ACC112 (cell line): ENCODE measurements around the gene OR10G2.

Source experiments
- H2AFZ ChIP-seq: fragments of 200-600 bp; sonication (generic); one replicate; pipeline ENCODE4 v1.6.0; 2017; ENCODE audit warnings: antibody characterized with exemption, low read length; ENCODE audit not compliant: unreplicated experiment
- H3K27ac ChIP-seq: fragments of 200-600 bp; sonication (generic); 2 replicates; pipeline ENCODE4 v1.5.1; 2014; ENCODE audit warnings: low read depth, mild to moderate bottlenecking, antibody characterized with exemption, low read length, moderate library complexity
- H3K27me3 ChIP-seq: fragments of 200-600 bp; sonication (generic); 2 replicates; pipeline ENCODE4 v1.6.1; 2014; ENCODE audit warnings: mild to moderate bottlenecking, antibody characterized with exemption, low read length, moderate library complexity, mixed read lengths; ENCODE audit not compliant: insufficient read depth
- H3K36me3 ChIP-seq: fragments of 200-600 bp; sonication (generic); 2 replicates; pipeline ENCODE4 v1.6.1; 2016; ENCODE audit warnings: mild to moderate bottlenecking, antibody characterized with exemption, low read length, moderate library complexity, mixed read lengths; ENCODE audit not compliant: insufficient read depth
- H3K4me1 ChIP-seq: fragments of 200-600 bp; sonication (generic); one replicate; pipeline ENCODE4 v1.6.1; 2016; ENCODE audit warnings: low read length, mixed read lengths; ENCODE audit not compliant: insufficient read depth, unreplicated experiment, control insufficient read depth
- H3K4me3 ChIP-seq: fragments of 200-600 bp; sonication (generic); 2 replicates; pipeline ENCODE4 v1.5.1; 2014; ENCODE audit warnings: mild to moderate bottlenecking, low read depth, low read length
- H3K79me2 ChIP-seq: fragments of 200-600 bp; sonication (generic); one replicate; pipeline ENCODE4 v1.6.0; 2016; ENCODE audit warnings: low read length; ENCODE audit not compliant: control insufficient read depth, unreplicated experiment, insufficient read depth

The OR10G2 gene

GRCh38 chr14:21589317-21589716 lies 45.4 kb downstream of the OR10G2 start:
- peaks cover 51% of the 10 kb centered on the region for H3K27me3 ChIP-seq
- no peaks in the 10 kb centered on the region for H3K36me3 ChIP-seq
- no peak overlapping the region for H2AFZ ChIP-seq
- no peaks in the 10 kb centered on the region for H3K4me1 ChIP-seq
- H3K4me3 ChIP-seq: no peak overlapping the region
- H3K79me2 ChIP-seq: no peaks in the 10 kb centered on the region
- no peak overlapping the region for H3K27ac ChIP-seq
